GM19023 (cell line): ENCODE measurements around the gene S100A12.

Experiments used
- ATAC-seq: cut with Tn5 transposase; IDR thresholded peaks from one replicate; pipeline ENCODE4 v1.9.1; 2021; ENCODE audit warnings: mild to moderate bottlenecking, moderate library complexity; ENCODE audit not compliant: unreplicated experiment

Gene S100A12

GRCh38 chr1:153397051-153397923 is 21.9 kb upstream of the S100A12 start:
- no peak for ATAC-seq

- no peak for ATAC-seq
Measured at GRCh38 chr1:153396461-153396860, 21.0 kb upstream of the S100A12 start.

GRCh38 chr1:153395776-153396175 is 20.4 kb upstream of the S100A12 start:
- ATAC-seq = no peak

- ATAC-seq = no peak
Measured at GRCh38 chr1:153395136-153395685, 19.8 kb upstream of the S100A12 start.

GRCh38 chr1:153394391-153394790 is 19.0 kb upstream of the S100A12 start:
- ATAC-seq = no peak

- ATAC-seq = no peak
Measured at GRCh38 chr1:153393926-153394325, 18.5 kb upstream of the S100A12 start.

- no peak for ATAC-seq
Measured at GRCh38 chr1:153392822-153393221, 17.4 kb upstream of the S100A12 start.

- no peak for ATAC-seq
Measured at GRCh38 chr1:153392258-153392657, 16.8 kb upstream of the S100A12 start.

- no peak for ATAC-seq
Measured at GRCh38 chr1:153390938-153391710, 15.7 kb upstream of the S100A12 start, which contains the start of gene S100A8. TSS of gene S100A8 (minus strand) at chr1:153391073. CDS start at chr1:153390535, 538 bp downstream.

- no peak for ATAC-seq
Measured at GRCh38 chr1:153389973-153390879, 14.8 kb upstream of the S100A12 start.

GRCh38 chr1:153389401-153389800 is 14.0 kb upstream of the S100A12 start:
- ATAC-seq = no peak

GRCh38 chr1:153387785-153388184 is 12.4 kb upstream of the S100A12 start:
- no peak for ATAC-seq

- no peak for ATAC-seq
Measured at GRCh38 chr1:153387001-153387400, 11.6 kb upstream of the S100A12 start.

- ATAC-seq = no peak
Measured at GRCh38 chr1:153386500-153386901, 11.1 kb upstream of the S100A12 start.

GRCh38 chr1:153384958-153385580 is 9.6 kb upstream of the S100A12 start:
- ATAC-seq = no peak

GRCh38 chr1:153380711-153381110 is 5.3 kb upstream of the S100A12 start:
- ATAC-seq = no peak

GRCh38 chr1:153379591-153379990 is 4.2 kb upstream of the S100A12 start:
- ATAC-seq = no peak

GRCh38 chr1:153374071-153374470 is 1.4 kb downstream of the S100A12 start:
- no peak for ATAC-seq

- ATAC-seq = no peak
Measured at GRCh38 chr1:153372571-153372970, 2.9 kb downstream of the S100A12 start.

- ATAC-seq = no peak
Measured at GRCh38 chr1:153371231-153371630, 4.2 kb downstream of the S100A12 start.
